HG03575 (cell line): ENCODE measurements around the gene ROBO1.

ENCODE experiments used
- ATAC-seq: cut with Tn5 transposase; IDR thresholded peaks from one replicate; pipeline ENCODE4 v1.9.1; 2021; ENCODE audit not compliant: unreplicated experiment, insufficient number of reproducible peaks, low FRiP score; ENCODE audit errors: extremely low read depth

ROBO1 gene

GRCh38 chr3:79016587-79017376 is 751.0 kb downstream of the ROBO1 start:
- ATAC-seq: no peak

- no peak for ATAC-seq
Observed at GRCh38 chr3:79015854-79016253, 751.9 kb downstream of the ROBO1 start.

- no peak for ATAC-seq
Observed at GRCh38 chr3:79012946-79013362, 754.8 kb downstream of the ROBO1 start.

- no peak for ATAC-seq
Observed at GRCh38 chr3:79012530-79012913, 755.3 kb downstream of the ROBO1 start.

- ATAC-seq: no peak
Observed at GRCh38 chr3:79011821-79012529, 755.8 kb downstream of the ROBO1 start.

- ATAC-seq: no peak
Observed at GRCh38 chr3:79009861-79010260, 757.9 kb downstream of the ROBO1 start.

GRCh38 chr3:79006077-79006476 is 761.7 kb downstream of the ROBO1 start:
- no peak for ATAC-seq

- ATAC-seq: no peak
Observed at GRCh38 chr3:79005084-79005483, 762.7 kb downstream of the ROBO1 start.

- no peak for ATAC-seq
Observed at GRCh38 chr3:79003994-79004393, 763.8 kb downstream of the ROBO1 start.

- ATAC-seq: no peak
Observed at GRCh38 chr3:79002465-79003372, 765.1 kb downstream of the ROBO1 start.

- ATAC-seq: no peak
Observed at GRCh38 chr3:79001255-79001654, 766.5 kb downstream of the ROBO1 start.

GRCh38 chr3:78999139-78999538 is 768.7 kb downstream of the ROBO1 start:
- ATAC-seq: no peak

GRCh38 chr3:78995087-78995486 is 772.7 kb downstream of the ROBO1 start:
- no peak for ATAC-seq

- no peak for ATAC-seq
Observed at GRCh38 chr3:78994174-78995027, 773.4 kb downstream of the ROBO1 start.

- no peak for ATAC-seq
Observed at GRCh38 chr3:78993375-78993774, 774.4 kb downstream of the ROBO1 start.

- ATAC-seq: no peak
Observed at GRCh38 chr3:78992830-78993229, 775.0 kb downstream of the ROBO1 start.

- no peak for ATAC-seq
Observed at GRCh38 chr3:78992400-78992799, 775.4 kb downstream of the ROBO1 start.

GRCh38 chr3:78991656-78992055 is 776.1 kb downstream of the ROBO1 start:
- ATAC-seq: no peak

- no peak for ATAC-seq
Observed at GRCh38 chr3:78990156-78990555, 777.6 kb downstream of the ROBO1 start.
